T47D (cell line): ENCODE results near the gene PAM.
"Not testable (repeated sequence)": the region's sequence is repeated elsewhere in the genome, so short reads cannot be mapped to it uniquely, and the experiment has no call there.

ENCODE experiments used
- DNase-seq, 2 experiments: peaks; one replicate each; pipeline versions ENCODE4 v3.0.0 to v3.0.0-alpha.2; 2011 to 2012; ENCODE audit warnings: low read depth in 1 of 2, low spot score in 1 of 2
- JUND ChIP-seq: IDR thresholded peaks from 2 replicates; pipeline ENCODE4 v1.6.1; 2012; ENCODE audit warnings: low read depth
- in situ Hi-C: cut with HindIII; loops from 2 replicates; pipeline ENCODE4 v1.10.0; 2016; ENCODE audit warnings: low sequenced_read_pairs, low pct_unique_long_range_greater_than_20kb

PAM gene

DNA sequence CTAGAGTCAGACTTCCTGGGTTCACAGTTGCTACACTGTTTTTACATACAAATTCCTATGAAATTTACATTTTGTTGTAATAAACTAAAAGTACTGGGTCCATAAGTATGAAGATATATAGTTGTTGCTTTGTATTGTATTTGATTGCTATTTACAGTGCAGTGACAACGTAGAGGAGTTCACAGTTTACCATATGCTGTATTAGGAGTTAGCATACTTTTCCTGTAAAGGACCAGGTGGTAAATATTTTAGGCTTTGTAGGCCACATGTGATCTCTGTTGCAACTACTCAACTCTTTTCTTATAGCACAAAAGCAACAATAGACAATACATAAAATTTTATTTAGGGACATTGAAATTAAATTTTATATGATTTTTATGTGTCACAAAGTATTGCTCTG, 18.0 kb downstream of the PAM start:
- DNase-seq: no peak
- no peak for TF ChIP-seq JUND
- in situ Hi-C loops: no loop called here

DNA sequence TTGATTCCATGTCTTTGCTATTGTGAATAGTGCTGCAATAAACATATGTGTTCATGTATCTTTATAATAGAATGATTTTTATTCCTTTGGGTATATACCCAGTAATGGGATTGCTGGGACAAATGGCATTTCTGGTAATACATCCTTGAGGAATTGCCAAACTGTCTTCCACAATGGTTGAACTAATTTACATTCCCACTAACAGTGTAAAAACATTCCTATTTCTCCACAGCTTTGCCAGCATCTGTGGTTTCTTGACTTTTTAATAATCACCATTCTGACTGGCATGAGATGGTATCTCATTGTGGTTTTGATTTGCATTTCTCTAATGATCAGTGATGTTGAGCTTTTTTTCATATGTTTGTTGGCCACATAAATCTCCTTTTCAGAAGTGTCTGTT, 20.7 kb downstream of the PAM start:
- DNase-seq, in situ Hi-C loops: not testable (repeated sequence)

DNA sequence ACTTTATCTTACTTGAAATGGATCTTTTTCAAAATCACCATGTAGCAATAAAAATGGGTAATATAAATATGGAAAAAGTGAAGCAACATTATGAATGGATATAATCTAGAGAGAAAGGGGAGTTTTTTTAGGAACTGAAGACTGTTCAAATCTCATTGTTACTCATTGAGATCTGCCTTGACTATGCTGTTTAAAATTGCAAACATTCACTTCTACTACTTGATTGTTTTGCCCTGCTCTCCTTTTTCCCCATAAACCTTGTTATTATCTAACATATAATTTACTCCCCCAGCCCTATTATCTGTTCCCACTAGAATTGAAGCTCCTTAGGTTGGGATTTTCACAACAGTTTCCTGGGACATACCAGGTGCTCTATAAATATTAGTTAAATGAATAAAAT, 22.0 kb downstream of the PAM start:
- TF ChIP-seq JUND: no peak
- in situ Hi-C loops: no loop called here
- no peak for DNase-seq

DNA sequence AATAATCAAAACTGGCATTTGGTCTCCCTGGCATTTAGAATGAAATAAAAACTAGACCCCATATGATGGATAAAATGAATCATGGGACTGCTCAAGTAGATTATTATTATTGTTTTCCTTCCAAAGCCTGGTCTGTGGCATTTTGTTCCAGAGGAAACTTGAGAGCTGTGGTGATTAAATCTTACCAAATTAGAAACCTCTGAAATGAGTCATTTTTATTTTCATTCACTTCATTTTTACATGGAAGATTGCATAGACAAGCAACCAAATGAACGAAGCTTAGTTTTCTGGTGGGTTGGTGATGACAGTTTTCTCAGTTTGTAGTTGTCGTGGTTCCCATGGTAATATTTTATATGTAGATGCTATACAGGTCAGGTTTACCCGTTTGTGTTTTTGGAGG, 23.4 kb downstream of the PAM start:
- in situ Hi-C loops: no loop called here
- no peak for TF ChIP-seq JUND
- no peak for DNase-seq

DNA sequence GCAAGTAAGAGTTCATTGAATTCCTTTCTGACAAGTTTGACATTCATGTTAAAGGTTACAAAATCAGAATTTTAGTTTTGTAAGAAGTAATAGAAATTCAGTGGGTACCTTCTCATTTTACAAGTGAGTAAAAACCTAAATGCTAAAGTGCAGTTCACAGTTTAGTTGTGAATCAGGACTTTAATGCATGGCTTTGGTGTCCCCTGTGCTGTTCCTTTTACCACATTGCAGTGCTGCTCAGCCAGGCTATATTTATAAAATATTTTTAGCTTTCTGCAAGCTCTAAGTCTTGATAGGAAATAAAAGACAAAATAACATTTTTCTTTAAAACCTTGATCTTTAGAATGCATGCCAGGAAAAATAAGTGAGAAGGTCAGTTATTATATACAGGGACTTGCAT, 26.3 kb downstream of the PAM start:
- DNase-seq: no peak
- in situ Hi-C loops: no loop called here
- no peak for TF ChIP-seq JUND

DNA sequence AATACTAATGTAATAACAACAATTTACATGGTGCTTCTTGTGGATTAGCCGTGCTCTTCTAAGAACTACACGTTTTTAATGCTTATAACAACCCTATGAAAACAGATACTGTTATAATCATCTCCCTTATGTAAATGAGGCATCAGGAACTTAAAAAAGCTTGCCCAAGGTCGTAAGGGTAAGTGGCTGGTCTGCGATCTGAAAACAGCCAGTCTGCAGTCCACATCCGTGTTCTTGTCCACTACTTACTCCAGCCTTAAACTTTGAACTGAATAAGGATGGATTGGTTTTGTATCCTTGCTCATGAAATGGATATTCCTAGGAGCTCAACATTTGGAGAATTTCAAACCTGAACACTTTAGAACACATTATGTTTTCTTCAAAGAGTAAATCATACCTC, 26.7 kb downstream of the PAM start:
- no peak for DNase-seq
- in situ Hi-C loops: no loop called here
- TF ChIP-seq JUND: no peak

DNA sequence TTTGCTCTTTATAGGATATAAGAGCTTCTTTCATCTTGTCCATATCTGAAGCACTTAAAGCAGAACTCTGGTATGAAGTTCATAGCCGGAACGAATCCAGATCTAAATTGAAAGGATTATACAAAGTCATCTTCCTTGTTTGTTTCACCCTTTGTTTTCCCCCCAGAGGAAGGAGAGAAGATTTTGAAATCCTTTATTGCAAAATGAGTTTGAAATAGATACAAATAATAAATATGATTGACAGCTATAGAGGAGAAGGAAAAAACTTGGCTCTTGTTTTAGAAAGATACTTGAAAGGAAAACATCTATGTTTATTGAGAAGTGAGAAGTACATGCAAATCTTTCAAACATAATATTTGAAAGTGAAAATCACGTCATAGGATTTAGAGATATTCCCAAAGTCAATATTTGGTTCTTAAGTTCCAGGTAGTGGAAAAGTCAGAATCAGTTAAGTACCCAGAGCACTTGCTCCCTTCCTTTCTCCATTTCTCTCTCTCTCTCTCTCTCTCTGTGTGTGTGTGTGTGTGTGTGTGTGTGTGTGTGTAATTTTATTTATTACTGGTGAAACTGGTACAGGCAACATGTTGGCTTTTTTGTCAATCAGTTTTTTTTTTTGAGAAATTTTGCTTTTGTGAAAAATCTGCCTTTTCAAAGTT, 27.2 kb downstream of the PAM start:
- DNase-seq: no peak
- in situ Hi-C loops: no loop called here
- TF ChIP-seq JUND: no peak

DNA sequence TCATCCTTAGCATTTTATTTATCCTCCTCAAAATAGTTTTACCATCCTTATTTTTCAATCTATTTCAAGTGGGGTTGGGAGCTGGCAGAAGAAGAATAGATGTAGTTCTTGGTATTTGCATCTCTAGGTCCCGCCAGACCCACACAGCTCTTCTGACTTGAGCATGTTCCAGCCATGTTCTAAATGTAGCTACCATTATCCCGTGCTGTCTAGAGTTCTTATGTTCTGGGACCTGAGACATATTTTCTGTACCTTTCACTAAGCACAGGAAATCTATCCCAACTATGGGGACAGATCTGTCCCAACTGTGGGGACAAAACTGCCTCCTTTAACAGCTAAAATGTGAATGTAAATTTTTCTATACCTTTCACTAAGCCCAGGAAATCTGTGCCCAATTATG, 32.0 kb downstream of the PAM start:
- no peak for TF ChIP-seq JUND
- no peak for DNase-seq
- in situ Hi-C loops: no loop called here

DNA sequence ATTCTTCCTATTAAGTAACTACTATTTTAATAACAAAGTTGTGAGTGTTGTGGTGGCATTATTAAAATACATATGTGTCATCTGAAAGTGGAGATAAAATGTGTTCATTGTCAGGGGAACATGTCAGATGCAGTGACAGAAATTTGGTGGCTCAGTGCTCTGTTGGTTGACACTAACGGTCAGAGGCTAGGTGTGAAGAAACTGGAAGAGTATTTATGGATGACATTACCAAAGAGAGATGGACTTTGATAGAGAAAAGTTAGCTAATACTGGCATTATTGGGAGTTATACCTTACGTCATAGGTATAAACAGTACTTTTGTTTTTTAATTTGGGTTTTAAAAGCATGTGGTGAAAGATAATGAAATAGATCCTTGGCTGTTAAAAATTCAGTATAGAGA, 33.7 kb downstream of the PAM start:
- no peak for TF ChIP-seq JUND
- in situ Hi-C loops: no loop called here
- no peak for DNase-seq

DNA sequence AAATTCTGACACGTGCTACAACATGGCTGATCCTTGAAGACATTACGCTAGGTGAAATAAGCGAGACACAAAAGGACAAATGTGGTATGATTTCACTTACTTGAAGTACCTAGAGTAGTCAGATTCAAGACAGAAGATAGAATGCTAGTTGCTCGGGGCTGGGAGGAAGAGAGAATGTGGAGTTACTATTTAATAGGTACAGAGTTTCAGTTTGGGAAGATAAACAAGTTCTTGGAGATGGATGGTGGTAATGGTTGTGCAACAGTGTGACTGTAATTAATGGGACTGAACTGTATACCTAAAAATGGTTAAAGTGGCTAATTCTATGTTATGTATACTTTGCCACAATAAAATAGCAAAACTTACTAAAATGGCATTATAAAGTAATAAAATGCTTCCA, 34.4 kb downstream of the PAM start:
- DNase-seq: no peak
- in situ Hi-C loops: no loop called here
- TF ChIP-seq JUND: no peak

DNA sequence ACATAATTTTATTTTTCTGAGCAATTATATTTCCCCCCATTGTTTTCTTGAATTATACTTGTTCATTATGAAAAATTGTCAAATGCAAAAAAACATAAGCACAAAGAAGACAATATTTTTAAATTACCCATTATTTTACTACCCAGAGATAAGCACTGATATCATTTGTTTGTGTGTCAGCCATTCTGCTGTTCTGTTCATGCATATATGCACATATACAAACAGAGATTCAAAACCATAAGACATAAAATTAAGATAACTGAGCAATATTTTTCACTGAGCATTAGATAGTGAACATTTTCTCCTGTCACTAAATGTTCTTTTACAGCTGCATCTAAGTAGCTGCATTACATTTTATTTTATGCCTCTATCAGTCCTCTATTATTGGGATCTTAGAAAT, 35.6 kb downstream of the PAM start:
- in situ Hi-C loops: no loop called here
- TF ChIP-seq JUND: no peak

DNA sequence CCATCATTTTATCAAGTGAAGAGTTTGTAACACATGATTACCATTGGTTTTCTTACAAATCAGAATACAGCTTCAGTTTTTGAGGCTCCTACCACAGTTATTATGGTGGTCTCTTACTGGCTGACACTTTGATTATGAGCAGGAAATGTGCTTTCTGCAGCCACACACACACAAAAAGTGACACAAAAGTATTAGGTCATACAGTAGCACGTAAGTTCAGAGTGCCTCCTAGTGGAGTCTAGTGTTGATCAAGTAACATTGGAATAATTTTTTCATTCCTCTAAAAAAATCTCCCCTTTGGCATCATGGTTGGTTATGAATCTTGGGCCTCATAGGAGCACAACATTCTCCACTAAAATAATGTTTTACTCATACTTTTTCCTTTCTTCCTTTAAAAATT, 37.6 kb downstream of the PAM start:
- TF ChIP-seq JUND: no peak
- in situ Hi-C loops: no loop called here
- no peak for DNase-seq

More for the DNA sequence above, 35.6 kb downstream of the PAM start:
- no peak for DNase-seq

DNA sequence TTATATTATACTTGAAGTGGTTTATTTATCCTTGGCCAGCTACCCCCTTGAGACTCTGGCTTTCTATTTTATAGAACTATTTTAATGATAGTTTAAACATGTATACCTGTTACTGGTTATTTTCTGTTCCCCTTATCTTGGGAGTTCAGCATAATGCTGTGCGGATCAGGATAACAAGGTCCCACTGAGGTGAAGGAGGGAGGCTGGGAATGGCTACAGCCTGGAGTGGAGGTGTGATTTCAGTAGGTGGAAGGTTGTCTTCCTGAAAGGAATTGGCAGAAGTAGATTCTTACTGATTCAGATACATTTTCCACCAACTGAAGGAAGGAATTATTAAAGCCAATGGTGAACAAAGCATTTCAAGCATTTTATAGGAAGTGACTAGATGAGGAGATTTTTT, 38.9 kb downstream of the PAM start:
- no peak for TF ChIP-seq JUND
- DNase-seq: no peak
- in situ Hi-C loops: no loop called here

DNA sequence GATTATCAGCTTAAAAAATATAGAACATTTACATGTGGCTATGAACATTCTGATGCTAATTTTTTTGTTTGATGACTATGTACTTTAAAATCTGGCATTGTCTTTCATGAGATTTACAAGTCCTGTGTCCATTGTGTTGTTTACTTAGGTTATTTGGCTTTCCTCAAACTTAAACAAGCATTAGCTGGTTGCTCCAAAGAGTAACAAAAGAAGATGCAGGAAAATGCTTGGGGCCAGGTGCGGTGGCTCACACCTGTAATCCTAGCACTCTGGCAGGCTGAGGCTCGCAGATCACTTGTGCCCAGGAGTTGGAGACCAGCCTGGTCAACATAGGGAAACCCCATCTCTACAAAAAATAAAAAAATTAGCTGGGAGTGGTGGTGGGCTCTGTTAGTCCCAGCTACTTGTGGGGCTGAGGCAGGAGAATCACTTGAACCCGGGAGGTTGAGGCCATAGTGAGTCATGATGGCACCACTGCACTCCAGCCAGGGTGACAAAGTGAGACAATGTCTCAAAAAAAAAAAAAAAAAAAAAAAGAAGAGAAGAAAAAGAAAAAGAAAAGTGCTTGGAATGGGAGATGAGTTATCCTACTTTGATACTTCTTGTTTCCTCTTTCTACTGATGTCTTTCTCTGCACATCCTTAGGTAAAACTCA, 39.7 kb downstream of the PAM start:
- no peak for TF ChIP-seq JUND
- in situ Hi-C loops: no loop called here
- peak in 1 of 2 experiments; percentile 75 for DNase-seq
